Colonic mucosa (tissue), 4 donors: ENCODE results near the gene ARL14. TPM values are rescaled to one million over a fixed set of nuclear protein-coding genes. Genes with fewer than 3 reads are reported as not detected.

Source experiments
- DNase-seq: peaks from one replicate; pipeline ENCODE4 v3.0.0-alpha.2; 2020
- H3K27ac ChIP-seq: fragments of 200-600 bp; one replicate; pipeline ENCODE4 v1.8.0; 2021
- H3K27me3 ChIP-seq: fragments of 200-600 bp; one replicate; pipeline ENCODE4 v1.8.0; 2021
- H3K36me3 ChIP-seq: fragments of 200-600 bp; one replicate; pipeline ENCODE4 v1.8.0; 2021
- H3K4me1 ChIP-seq: fragments of 200-600 bp; one replicate; pipeline ENCODE4 v1.8.0; 2021; ENCODE audit warnings: mild to moderate bottlenecking
- H3K4me3 ChIP-seq: fragments of 200-600 bp; one replicate; pipeline ENCODE4 v1.8.0; 2021
- H3K9ac ChIP-seq, 2 donors: one replicate each; pipeline ENCODE4 v1.7.0; 2013; ENCODE audit warnings: control low read depth in 2 of 2, low read depth in 2 of 2, low read length in 2 of 2
- H3K9me3 ChIP-seq: fragments of 200-600 bp; one replicate; pipeline ENCODE4 v1.8.0; 2021
- intact Hi-C: fragments of 100-400 bp; cut with DNase I; formaldehyde crosslinking; loops from one replicate; pipeline ENCODE4 v1.14.1; 2022
- total RNA-seq, 2 donors: library from RNA; stranded (reverse); fragmentation: NEBNext Ultra II Directional in 1 of 2; extraction: Animal tissue kit (Norgen Biotek cat#: 25700) in 1 of 2; gene quantifications; one replicate each; pipeline ENCODE4 v1.2.1, GENCODE V29; 2021
- TF ChIP-seq, protein P1 (sequence below): fragments of 200-600 bp; IDR thresholded peaks from one replicate; pipeline ENCODE4 v1.8.0; 2022; ENCODE audit warnings: antibody characterized with exemption, mild to moderate bottlenecking
- donor health status: healthy.
- donor health status: DM: no; HTN: no; CAD: no.
- donor health status: DM: no; HTN: no; CAD: no.

ARL14 gene
- total RNA-seq, 2 donors from 2014 or later = 17.6 to 44.1 TPM

DNA sequence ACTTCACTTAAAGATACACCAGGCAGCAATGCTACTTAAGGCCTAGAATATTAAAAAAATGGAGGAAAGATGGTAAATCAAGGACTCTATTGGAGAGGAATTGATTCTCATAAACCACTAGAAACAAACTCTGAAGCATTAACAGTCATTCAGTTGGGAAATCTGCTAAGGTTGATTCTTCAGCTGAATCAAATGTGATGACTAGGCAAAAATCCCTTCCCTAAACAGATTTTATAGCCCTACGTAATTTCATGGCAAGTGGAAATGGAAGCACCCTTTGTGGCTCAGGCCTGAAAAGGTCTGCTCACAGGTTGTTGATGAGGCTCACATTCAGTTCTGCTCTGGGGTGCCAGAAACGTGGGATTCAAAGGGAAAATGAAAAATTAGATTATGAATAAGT, 38.8 kb upstream of the ARL14 start:
- intact Hi-C loops = no loop called here
- no peak for DNase-seq
- H3K9me3 ChIP-seq = no peaks in the 10 kb centered on the region
- no peak overlapping the region for H3K27ac ChIP-seq
- no peak overlapping the region for H3K4me3 ChIP-seq
- no peaks in the 10 kb centered on the region for H3K4me1 ChIP-seq
- H3K27me3 ChIP-seq = no peaks in the 10 kb centered on the region
- no peak overlapping the region for H3K9ac ChIP-seq
- TF ChIP-seq, protein P1, sequence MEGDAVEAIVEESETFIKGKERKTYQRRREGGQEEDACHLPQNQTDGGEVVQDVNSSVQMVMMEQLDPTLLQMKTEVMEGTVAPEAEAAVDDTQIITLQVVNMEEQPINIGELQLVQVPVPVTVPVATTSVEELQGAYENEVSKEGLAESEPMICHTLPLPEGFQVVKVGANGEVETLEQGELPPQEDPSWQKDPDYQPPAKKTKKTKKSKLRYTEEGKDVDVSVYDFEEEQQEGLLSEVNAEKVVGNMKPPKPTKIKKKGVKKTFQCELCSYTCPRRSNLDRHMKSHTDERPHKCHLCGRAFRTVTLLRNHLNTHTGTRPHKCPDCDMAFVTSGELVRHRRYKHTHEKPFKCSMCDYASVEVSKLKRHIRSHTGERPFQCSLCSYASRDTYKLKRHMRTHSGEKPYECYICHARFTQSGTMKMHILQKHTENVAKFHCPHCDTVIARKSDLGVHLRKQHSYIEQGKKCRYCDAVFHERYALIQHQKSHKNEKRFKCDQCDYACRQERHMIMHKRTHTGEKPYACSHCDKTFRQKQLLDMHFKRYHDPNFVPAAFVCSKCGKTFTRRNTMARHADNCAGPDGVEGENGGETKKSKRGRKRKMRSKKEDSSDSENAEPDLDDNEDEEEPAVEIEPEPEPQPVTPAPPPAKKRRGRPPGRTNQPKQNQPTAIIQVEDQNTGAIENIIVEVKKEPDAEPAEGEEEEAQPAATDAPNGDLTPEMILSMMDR = no peak
- no peaks in the 10 kb centered on the region for H3K36me3 ChIP-seq

DNA sequence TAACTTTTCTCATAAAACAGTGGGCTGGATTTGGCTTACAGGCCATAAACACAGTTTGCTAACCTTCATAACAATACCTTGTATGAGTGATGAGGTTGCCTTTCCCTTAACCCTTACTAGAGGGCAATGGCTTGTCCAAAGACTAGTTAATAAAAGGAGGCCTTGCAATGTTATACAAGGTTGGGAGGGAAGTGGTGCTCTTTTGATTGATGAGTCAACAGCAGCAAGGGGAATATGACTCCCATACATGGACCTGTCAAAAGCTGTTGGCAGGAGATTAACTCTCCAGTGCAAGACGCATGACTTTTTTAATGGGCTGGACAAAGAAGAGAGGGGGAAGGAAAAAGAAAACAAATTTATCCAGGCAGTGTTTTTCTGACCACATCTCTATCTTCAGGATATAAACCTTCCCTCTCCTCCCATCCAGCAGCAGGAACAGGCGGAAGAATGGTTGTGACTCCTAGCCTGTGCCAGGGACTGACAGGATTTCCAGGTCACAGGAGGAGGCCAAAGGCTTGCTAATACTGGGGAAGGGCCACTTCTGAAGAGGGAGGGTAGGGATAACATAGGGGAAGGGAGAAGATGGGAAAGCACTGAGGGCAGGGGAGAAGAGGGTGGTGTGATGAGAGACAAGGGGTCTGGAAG, 35.2 kb upstream of the ARL14 start:
- Histone ChIP-seq H3K9ac (no peak overlapping the region), H3K4me3 (no peak overlapping the region), H3K27ac (no peak overlapping the region), H3K27me3 (no peaks in the 10 kb centered on the region), H3K4me1 (no peaks in the 10 kb centered on the region), H3K9me3 (no peaks in the 10 kb centered on the region), H3K36me3 (no peaks in the 10 kb centered on the region)
- DNase-seq = no peak
- intact Hi-C loops = no loop called here
- TF ChIP-seq, protein P1 = no peak

DNA sequence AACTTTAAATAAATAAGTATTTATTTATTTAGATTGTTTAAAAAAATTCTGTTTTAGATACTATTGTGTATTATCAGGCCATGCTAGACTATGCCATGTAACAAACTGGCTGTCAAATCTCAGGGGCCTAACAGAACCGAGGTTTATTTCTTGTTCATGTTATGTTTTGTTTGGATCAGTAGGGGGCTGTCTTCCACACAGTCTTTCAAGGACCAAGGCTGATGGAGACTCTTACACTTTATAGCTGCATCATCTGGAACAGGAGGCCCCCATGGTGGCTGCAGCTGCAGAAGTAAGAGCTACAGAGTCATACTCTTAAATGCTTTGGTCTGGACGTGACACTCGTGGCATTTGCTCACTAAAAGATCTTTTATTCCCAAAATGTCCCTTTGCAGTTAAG, 33.0 kb upstream of the ARL14 start:
- no peak overlapping the region for H3K9ac ChIP-seq
- no peak overlapping the region for H3K27ac ChIP-seq
- intact Hi-C loops = no loop called here
- H3K9me3 ChIP-seq = no peaks in the 10 kb centered on the region
- TF ChIP-seq, protein P1 = no peak
- H3K4me3 ChIP-seq = no peak overlapping the region
- no peak for DNase-seq
- no peaks in the 10 kb centered on the region for H3K4me1 ChIP-seq
- H3K27me3 ChIP-seq = no peaks in the 10 kb centered on the region
- H3K36me3 ChIP-seq = no peaks in the 10 kb centered on the region

DNA sequence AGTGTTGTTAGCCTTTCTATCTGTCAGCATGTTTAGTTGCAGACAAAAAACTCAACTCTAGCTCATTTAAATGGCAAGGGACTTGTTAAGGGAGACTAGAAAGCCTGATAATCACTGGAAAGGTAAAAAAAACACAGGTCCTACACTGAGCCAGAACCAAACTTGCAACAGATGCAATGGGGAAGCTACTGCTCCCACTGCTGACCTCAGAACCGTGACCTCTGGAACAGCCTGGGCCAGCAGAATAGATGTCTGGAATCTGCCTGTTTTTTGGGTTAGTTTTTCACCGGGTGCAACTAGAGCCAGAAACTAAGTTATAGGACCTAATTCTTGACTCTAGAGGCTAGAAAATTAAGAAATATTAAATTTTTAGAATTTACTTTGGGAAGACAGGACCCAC, 32.5 kb upstream of the ARL14 start:
- Histone ChIP-seq H3K4me3 (no peak overlapping the region), H3K9ac (no peak overlapping the region), H3K36me3 (no peaks in the 10 kb centered on the region), H3K27ac (no peak overlapping the region), H3K4me1 (no peaks in the 10 kb centered on the region), H3K9me3 (no peaks in the 10 kb centered on the region), H3K27me3 (no peaks in the 10 kb centered on the region)
- no peak for DNase-seq
- TF ChIP-seq, protein P1 = no peak
- intact Hi-C loops = no loop called here

DNA sequence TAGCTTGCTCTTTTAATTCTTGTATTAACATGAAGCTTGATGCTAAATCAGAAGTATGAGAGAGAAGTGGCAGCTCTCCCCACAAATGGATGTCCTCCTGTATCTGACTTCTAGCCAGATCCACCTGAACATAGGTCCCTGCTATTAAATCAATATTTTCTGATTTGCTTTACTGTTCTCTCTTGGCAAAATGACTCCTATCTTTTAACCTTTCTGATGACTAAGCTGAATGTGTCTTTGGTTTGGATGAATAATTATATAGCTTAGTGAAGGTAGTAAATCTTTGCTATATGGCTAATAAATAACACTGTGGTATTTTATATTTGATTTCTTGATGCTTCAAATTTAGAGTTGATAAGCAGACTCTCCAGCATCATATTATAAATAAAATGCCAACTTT, 28.3 kb upstream of the ARL14 start:
- Histone ChIP-seq H3K4me3 (no peak overlapping the region), H3K27me3 (no peaks in the 10 kb centered on the region), H3K9me3 (no peaks in the 10 kb centered on the region), H3K9ac (no peak overlapping the region), H3K4me1 (no peaks in the 10 kb centered on the region), H3K27ac (no peak overlapping the region), H3K36me3 (no peaks in the 10 kb centered on the region)
- intact Hi-C loops = no loop called here
- no peak for DNase-seq
- TF ChIP-seq, protein P1 = no peak
